Superior temporal gyrus (tissue), 1 donor: ENCODE measurements around the gene TNFSF4.
"Not testable (repeated sequence)": the region's sequence is repeated elsewhere in the genome, so short reads cannot be mapped to it uniquely, and the experiment has no call there.

ENCODE experiments used
- DNase-seq: peaks from one replicate; pipeline ENCODE4 v3.0.0-alpha.2; 2016; ENCODE audit errors: extremely low spot score

TNFSF4 gene, protein sequence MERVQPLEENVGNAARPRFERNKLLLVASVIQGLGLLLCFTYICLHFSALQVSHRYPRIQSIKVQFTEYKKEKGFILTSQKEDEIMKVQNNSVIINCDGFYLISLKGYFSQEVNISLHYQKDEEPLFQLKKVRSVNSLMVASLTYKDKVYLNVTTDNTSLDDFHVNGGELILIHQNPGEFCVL

DNA sequence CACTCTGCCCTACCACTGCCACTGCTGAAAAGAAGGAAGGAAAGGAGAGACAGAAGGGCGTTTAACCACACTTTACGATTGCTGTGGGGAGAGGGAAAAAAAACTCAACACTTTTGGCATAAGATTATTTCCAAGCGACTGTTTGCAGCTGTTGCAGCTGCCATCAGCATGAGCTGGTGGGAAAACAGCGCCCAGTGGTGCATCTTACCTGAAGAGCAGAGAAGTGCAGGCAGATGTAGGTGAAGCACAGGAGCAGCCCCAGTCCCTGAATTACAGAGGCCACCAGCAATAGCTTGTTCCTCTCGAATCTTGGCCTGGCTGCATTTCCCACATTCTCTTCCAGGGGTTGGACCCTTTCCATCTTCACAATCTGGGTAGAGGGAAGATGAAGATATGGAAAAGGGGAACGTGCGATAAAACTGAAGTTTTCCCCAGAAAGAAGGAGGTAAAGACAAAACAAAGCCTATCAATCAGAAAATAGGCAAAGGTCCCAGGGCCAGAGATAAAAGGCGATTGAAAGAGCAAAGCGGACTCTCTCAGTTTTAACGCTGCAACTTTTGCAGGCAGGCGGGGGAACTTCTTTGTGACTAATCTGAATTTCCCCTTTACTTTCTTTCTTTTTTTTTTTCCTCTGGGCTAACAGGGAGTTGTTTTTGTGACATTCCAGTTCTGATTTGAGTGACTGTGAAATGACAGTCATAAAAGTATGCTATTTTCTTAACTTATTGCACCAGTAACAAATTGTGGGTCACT is at the start of gene TNFSF4:
TSS of gene TNFSF4 (minus strand) at position 516 of the 753 bp plus-strand sequence. CDS start at position 361, 155 bp downstream.
- DNase-seq = no peak

DNA sequence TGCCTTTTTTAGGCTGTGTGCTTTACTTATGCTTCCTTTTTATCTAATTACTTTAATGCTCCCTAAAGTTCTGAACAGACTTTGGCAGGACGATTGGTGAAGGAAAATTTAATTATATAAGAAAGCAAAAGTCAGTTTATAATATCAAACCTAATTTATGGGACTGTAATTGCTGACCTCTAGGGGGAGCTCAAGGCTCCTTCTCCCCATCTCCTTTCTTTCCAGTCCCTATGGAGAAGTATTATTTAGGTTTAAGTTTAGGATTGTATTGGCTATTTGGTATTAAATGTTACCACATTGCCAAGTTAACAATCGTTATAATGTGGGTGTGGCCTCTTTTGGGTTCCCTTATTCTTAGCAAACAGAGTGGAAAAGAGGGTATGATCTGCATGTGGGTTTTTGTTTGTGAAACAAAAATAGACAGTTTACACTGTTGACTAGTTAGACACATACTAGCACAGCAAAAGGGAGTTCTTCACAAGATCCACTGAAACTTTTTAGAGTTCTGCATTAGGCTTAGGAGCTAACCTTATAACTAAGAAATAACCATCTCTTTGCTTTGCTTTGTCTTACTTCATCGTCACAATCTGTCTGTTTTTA is 48.2 kb upstream of the TNFSF4 start:
- DNase-seq = peak; percentile 20

DNA sequence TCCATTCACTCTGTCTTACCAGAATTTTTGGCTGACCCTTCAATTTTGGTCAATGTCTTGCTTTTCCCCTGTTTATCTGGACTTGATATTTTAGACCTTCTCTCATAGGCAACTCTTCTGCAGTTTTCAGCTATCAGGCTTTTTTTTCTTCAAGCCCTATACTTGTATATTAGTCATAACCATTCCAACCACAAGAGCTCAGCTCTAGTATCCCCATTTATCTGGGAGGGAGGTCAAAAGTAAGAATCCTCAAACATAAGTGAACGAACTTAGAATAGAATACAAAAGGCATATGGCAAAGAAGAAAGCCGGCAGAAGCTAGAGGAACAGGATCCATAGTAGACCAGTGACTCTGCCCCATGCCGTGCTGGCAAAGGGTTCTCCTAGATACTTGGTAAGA is 45.9 kb upstream of the TNFSF4 start:
- DNase-seq = no peak

DNA sequence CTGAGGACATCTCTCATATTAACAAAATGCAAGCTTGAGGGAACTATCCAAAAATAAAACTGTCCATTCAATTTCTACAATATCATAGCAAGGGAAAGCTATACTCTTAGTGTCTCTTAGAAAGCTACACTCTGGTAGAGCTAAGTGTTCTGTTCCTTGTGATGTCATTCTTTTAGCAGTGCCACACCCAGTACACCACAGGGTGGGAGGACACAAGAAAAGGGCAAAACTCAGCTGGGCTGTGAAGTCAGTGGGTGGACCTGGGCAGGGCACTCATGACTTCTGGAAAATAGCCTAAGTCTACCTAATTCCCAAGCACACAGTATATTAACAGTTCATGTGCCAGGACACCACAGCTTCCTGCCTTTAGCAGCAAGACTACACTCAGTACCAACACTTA is 42.2 kb upstream of the TNFSF4 start:
- DNase-seq = no peak

DNA sequence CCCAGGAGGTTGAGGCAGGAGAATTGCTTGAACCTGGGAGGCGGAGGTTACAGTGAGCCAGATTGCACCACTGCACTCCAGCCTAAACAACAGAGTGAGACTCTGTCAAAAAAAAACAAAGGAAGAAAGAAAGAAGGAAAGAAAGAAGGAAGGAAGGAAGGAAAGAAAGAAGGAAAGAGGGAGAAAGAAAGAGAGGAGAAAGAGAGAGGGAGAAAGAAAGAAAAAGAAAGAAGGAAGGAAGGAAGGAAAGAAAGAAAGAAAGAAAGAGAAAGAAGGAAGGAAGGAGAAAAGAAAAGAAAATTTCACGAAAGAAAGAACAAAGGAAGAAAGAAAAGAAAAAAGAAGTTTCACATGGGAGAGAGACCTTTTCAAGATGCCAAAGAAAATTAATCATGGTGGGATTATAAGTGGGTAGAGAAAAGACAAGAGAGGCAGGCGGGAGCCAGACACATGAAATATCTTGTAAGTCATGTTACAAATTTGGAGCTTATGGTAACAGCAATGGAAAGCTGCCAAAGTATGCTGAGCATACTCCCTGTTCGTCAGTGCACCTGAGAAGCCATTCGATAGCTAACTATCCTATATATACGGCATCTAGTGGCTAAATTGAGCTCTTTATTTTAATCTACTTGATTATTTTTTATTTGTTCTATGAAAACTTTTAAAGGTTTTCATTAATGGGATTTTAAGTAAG is 41.3 kb upstream of the TNFSF4 start:
- no peak for DNase-seq

DNA sequence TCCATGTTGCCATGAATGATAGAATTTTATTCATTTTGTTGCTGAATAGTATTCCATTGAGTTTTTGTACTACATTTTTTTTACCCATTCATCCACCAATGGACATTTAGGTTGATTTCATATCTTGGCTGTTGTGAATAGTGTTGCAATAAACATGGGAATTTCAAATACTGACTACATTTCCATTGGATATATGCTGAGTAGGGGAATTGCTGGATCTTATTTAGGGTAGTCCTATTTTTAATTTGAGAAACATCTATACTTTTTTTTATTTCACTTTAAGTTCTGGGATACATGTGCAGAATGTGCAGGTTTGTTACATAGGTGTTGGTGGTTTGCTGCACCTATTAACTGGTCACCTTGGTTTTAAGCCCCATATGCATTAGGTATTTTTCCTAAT is 38.8 kb upstream of the TNFSF4 start:
- DNase-seq = no peak

DNA sequence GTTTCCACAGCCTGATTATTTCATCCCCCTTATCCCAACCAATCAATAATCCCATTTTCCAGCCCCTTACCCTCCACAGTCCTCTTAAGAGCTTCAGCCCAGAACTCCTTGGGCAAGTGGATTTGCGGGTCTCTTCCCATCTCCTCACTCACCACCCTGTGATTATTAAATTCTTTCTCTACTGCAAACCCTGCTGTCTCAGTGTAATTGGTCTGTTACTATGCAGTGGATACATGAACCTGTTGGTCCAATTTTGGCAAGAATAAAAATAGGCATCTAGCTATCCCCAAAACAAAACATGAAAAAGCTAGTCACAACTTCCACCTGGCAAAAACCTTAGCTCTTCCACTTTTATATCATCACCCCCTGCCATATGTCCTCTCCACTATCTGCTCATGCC is 36.2 kb upstream of the TNFSF4 start:
- no peak for DNase-seq

DNA sequence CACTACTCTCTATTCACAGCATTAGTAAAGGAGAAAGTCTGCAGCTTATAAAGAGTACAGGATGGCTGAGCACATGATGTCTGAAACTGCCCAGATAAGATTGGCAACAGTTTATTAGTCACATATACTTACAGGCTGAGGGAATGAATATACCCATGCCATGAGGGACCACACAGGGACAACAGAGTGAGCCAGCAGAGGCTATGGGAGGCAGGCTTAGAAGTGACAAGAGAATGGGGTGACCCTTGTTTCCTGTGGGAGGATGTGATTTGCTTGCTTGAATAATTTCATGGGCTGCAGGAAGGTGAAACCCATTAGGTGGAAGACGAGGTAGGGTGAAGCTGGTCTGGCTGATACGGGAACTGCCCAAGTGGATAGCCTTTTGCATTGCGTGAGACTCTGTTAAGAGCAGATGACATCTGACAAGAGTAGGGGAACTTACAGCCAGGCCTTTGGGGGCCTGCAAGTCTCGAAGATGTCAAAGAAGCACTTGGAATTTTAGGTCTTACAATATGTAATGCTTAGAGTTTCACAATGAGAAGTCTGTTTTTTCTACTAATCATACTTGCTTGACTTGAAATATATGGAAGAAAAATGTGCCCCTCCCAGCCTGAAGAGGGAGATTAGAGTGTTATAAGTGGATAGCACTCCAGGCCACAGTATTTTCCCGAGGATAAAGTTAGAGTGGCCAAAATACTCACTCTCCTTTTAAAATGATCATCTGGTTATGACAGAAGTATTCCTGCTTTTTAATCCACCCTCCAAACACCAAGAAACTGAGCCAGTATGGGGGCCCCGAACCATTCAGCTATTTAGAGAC is 34.6 kb upstream of the TNFSF4 start:
- no peak for DNase-seq

DNA sequence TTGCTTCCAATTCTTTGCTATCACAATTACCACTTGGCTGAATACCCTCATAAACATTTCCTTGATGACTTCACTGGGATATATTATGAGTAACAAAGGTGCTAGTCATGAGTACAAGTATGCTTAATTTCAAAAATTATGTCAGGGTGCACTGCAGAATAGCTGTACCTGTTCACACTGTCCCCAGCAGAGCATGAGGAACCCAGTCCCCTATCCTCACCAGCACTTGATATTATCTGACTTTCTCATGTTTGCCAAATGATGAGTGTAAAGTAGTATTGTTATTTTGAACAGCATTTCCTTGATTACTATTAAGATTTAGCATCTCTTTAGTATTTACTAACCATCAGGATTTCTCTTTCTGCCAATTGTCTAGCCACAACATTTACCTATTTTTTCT is 33.5 kb upstream of the TNFSF4 start:
- DNase-seq = no peak

DNA sequence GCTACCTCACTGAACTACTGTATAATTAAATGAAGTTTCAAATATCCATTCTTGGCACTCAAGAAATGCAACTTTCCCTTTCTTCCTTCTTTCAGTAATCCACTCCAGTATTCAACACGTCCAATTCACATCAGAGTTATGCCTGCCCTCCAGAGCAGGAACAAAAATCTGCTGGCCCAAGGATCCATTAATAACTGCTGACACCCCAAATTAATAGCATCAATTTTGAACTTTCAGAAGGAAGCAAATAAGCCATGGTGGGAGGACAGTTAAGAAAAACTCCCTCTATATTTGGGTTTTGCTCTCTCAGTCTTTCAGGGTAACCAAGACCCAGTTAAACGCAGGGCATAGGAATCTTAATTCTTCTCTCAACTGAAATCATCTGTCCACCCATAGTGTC is 31.9 kb upstream of the TNFSF4 start:
- DNase-seq = no peak

DNA sequence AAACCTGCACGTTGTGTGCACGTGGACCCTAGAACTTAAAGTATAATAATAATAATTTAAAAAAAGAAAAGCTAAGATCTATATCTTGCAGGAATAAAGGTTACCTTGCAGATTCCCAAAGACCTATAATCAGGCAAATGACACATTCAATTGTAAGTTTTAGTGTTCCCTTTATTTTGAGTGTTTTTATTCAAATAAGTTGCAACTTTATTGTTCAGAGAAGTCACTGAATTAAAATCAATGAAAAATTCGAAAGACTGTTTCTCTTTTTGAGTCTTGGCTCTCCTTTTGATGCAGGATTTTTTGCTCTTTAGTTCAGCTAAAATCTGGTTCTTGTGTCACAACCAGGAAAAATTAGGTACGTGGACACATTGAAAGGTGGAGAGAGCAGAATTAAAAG is 27.8 kb upstream of the TNFSF4 start:
- no peak for DNase-seq

DNA sequence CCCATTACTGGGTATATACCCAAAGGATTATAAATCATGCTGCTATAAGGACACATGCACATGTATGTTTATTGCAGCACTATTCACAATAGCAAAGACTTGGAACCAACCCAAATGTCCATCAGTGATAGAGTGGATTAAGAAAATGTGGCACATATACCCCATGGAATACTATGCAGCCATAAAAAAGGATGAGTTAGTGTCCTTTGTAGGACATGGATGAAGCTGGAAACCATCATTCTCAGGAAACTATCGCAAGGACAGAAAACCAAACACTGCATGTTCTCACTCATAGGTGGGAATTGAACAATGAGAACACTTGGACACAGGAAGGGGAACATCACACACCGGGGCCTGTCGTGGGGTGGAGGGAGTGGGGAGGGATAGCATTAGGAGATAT is 27.3 kb upstream of the TNFSF4 start:
- not testable (repeated sequence) for DNase-seq

DNA sequence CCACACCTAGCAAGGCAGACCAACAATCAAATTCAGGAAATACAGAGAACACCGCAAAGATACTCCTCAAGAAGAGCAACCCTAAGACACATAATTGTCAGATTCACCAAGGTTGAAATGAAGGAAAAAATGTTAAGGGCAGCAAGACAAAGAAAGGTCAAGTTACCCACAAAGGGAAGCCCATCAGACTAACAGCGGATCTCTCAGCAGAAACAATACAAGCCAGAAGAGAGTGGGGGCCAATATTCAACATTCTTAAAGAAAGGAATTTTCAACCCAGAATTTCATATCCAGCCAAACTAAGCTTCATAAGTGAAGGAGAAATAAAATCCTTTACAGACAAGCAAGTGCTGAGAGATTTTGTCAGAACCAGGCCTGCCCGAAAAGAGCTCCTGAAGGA is 21.9 kb upstream of the TNFSF4 start:
- not testable (repeated sequence) for DNase-seq

DNA sequence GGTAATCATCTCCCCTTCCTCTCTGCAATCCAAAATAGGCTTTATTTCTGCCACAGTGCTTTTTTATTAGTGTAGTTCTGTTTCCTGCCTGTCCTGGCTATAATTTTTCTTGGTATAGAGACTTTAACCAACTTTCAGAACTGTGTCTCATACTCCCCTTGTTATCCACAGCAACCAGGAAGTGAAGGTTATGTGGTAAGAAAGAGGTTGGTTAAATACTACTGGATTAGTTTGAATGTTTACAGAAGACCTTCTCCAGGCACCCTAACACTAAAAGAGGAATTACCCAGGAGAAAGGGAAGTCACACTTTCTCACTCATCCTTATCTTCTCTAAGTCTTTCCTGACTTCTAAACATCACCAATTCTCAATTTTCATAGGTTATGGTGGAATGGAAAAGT is 17.8 kb upstream of the TNFSF4 start:
- no peak for DNase-seq

DNA sequence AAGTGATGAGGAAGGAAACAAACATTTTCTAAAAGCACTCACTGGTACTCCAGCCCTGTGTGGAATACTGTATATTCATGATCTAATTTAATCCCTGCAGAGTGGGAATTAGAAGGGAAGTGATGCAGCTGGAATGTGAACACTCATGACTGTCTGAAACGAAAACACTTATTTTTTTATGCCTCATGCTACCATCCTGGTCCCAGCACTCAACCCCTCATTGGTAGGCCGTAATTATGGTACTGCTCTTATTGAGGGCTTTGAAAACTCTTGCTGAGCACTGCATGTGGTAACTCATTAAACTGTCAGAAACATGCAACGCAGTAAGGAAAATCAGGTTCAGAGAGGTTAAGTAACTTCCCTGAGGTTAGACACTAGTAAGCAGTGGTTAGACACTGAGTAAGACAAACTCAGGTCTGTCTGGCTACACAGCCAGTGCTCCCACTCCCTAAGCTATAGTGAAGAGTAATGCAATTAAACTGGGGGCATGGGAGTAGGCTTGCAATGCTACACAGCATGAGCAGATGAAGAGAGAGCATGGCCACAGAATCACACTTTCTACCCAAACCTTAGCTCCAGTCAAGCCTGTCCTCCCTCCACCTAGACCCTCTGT is 17.3 kb upstream of the TNFSF4 start:
- DNase-seq = no peak

DNA sequence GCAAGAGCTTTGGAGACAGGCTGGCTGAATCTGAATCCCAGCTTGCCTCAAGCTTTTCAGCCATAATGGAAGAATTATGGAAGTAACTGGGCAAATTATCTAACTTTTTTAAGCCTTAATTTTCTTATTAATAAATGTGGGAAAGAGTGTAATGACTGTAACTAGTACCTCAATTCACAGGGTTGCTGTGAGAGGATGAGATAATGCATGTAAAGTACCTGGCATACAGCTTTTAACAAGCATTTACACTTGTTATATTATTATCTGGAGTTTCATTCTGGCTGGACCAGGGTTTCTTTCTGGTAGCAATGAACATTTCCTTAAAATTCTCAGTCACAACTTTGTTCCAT is 15.9 kb upstream of the TNFSF4 start:
- DNase-seq = no peak

DNA sequence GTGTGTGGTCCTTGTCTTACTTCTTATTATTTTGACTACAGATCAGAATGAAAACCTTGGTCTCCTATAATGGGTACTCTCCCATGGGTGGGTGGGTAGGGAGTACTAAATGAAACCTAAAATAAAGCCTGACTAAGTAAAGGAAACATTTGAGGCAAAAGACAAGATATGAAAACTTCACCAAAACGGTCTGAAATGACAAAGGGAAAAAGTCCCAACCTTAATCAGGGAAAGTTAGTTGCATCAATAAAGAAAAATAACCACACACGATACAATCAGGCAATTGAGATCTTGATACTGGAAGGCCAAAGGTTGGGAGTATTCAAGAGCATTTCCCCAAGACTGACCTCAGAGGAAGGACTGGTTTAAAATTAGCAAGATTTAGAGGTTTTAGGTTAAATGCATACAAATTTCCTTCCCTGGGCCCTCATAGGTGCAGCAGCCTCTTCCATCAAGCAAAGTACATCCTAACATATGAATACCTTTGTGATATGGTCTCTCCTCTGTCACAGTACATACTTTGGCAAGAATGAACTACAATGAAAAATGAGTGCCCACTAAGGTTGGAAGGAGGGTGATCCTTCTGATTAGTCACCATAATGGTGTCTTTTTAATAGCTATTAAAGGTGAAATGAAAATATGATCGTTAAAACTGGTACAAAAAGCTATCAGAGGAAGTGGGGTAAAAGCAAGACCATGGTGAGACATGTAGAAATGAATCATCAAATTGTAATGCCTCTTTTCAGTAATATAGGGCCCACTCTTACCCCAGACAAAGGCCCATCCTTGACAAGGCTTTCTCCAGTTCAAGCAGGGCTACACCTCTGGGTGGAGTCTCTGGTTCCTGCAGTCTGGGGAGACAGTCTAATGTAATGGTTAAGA is 15.3 kb upstream of the TNFSF4 start:
- DNase-seq = no peak

DNA sequence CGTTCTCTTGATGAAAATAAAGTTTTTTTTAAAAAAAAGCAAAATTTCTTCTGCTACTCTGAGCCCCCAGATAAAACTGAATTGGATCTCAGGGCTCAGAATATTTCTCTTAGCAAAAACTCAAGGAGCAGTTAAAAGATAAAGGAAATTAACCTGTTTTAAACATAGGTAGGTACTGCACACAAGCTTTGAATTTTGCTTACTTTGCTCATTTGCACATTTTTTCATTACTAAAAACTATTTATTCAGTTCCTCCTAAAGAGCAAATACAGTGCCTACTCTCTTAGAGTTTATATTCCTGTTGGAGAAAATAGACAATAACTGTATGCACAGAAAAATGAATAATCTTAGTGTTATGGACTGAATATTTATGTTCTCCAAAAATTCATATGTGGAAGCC is 13.0 kb upstream of the TNFSF4 start:
- DNase-seq = no peak

DNA sequence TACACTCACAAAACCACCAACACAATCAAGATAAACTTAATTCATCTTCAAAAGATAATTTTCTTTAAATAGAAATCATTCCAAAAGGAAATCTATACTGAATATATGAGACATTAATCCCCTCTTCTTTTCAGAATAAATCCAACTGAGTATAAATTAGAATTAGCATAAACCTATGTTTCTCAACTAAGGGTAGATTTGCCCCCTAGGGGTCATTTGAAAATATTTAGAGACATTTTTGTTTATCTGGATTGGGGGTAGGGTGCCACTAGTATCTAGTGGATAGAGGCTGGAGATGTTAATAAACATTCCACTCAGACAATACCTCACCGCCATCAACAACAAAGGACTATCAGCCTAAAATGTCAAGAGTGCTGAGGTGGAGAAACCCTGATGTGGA is 6.5 kb upstream of the TNFSF4 start:
- no peak for DNase-seq

DNA sequence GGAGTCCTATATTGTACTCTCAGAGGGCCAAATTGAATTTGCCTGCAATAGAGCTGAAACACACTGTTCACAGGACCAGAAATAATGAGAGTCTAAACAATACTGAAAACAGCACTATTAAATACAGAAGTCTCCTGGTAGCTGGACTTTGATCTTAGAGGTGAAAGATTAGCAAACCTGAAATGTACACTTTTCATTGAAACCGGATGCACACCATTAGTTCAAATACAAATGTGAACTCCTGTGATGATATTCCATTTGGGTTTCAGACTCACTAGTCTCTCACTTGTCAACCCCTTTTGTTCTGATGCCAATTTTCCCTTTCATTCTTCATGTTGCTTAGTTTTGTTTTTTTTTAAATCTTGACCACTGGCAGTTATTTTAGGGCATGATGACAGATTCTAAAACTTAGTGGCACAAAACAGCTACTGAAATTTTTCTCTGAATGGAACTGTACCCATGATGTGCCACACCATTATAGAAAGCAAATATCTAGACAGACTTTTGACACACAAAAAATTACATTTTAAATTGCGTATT is 5.9 kb upstream of the TNFSF4 start:
- no peak for DNase-seq
